ENCODE results near the gene ZNF311.

The ZNF311 gene

GRCh38 chr6:29016559-29017427, 11.7 kb upstream of the ZNF311 start:
- H3K27ac ChIP-seq (replicated peaks), result no peak overlapping the region
- peak; percentile 69 to 83 for DNase-seq (ENCODE audit: low read depth in 1 of 2, low spot score in 1 of 2)
- H3K27me3 ChIP-seq (ENCODE audit: insufficient read depth, poor library complexity, severe bottlenecking), result no peaks in the 10 kb centered on the region
- peak overlapping the region; percentile 76 for H3K4me3 ChIP-seq (replicated peaks; ENCODE audit: insufficient read depth, low read length)
- TF ChIP-seq GABPA (IDR thresholded peaks at IDR 0.05; ENCODE audit: low read depth) (no peak), POLR2AphosphoS5 (IDR thresholded peaks at IDR 0.05; ENCODE audit: low read depth) (no peak), CTCF (IDR thresholded peaks at IDR 0.05; ENCODE audit: insufficient read depth, low read length) (peak; percentile 64), REST (IDR thresholded peaks at IDR 0.05; ENCODE audit: insufficient replicate concordance, low read depth) (no peak), SPI1 (IDR thresholded peaks at IDR 0.05; ENCODE audit: borderline replicate concordance, low read depth) (peak; percentile 37; the same call in 1 of the 2 replicates)

- Histone ChIP-seq H3K27ac (replicated peaks) (no peak overlapping the region), H3K4me3 (replicated peaks; ENCODE audit: insufficient read depth, low read length) (no peak overlapping the region), H3K27me3 (ENCODE audit: insufficient read depth, poor library complexity, severe bottlenecking) (no peaks in the 10 kb centered on the region)
- TF ChIP-seq REST (IDR thresholded peaks at IDR 0.05; ENCODE audit: insufficient replicate concordance, low read depth), result no peak
- DNase-seq (ENCODE audit: low read depth in 1 of 2, low spot score in 1 of 2), result no peak
Measured at GRCh38 chr6:29014729-29015608, 9.9 kb upstream of the ZNF311 start.

GRCh38 chr6:29011276-29011734, 6.2 kb upstream of the ZNF311 start:
- no peak overlapping the region for H3K27ac ChIP-seq (replicated peaks)
- DNase-seq (ENCODE audit: low read depth in 1 of 2, low spot score in 1 of 2), result peak in 1 of 2 experiments; percentile 66
- no peak for TF ChIP-seq POLR2AphosphoS5 (IDR thresholded peaks at IDR 0.05; ENCODE audit: low read depth)
- TF ChIP-seq GABPA (IDR thresholded peaks at IDR 0.05; ENCODE audit: low read depth), result no peak
- no peak for TF ChIP-seq CTCF (IDR thresholded peaks at IDR 0.05; ENCODE audit: insufficient read depth, low read length)
- TF ChIP-seq SPI1 (IDR thresholded peaks at IDR 0.05; ENCODE audit: borderline replicate concordance, low read depth), result no peak
- TF ChIP-seq REST (IDR thresholded peaks at IDR 0.05; ENCODE audit: insufficient replicate concordance, low read depth), result no peak
- H3K4me3 ChIP-seq (replicated peaks; ENCODE audit: insufficient read depth, low read length), result peak overlapping the region; percentile 52
- H3K27me3 ChIP-seq (ENCODE audit: insufficient read depth, poor library complexity, severe bottlenecking), result no peaks in the 10 kb centered on the region
